HG03521 (cell line): ENCODE data around the gene HS3ST4.
"Not testable (repeated sequence)": the region's sequence is repeated elsewhere in the genome, so short reads cannot be mapped to it uniquely, and the experiment has no call there.

ENCODE experiments used
- ATAC-seq: cut with Tn5 transposase; IDR thresholded peaks from one replicate; pipeline ENCODE4 v1.9.1; 2021; ENCODE audit warnings: mild to moderate bottlenecking, moderate library complexity; ENCODE audit not compliant: unreplicated experiment

The HS3ST4 gene

DNA sequence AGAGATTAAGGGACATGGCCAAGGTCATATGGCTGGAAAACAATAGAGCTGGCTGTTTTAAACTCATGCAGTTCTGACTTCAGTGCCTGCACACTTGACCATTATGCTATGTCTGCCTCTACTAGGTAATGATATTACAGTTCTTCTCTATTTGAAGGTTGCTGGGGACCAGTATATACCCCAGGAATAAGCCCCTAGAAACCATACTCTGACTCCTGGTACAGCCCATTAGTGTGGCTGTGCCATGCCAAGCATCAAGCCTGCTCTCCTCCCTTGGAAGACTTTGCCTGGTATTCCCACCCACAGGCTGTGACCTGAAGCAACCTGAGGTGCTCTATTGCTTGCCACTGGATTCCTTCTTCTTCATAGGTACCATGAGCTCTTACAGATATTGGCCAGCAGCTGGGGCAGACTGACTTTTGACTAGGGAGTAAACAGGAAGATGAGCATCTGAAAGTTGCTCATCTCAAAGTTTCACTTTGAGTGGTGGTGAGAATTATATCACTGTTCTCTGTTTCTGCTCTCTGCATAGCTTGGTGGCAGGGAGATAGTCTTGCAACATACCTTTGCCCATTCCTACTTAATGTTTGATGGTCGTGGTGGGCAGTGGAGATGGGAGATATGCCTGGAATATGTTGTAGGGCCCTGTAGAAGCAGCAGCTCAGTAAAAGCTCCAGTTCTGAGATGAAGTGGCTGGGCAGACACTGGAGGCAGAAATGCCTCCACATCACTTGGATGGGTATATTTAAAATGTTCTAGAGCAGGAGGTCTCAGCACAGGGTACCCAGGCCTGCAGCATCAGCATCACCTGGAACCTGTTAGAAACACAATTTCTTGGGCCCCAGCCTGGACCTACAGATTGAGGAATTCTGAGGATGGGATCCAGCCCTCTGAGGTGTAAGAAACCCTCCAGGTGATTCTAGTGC, 274.7 kb downstream of the HS3ST4 start:
- peak; percentile 85 for ATAC-seq

DNA sequence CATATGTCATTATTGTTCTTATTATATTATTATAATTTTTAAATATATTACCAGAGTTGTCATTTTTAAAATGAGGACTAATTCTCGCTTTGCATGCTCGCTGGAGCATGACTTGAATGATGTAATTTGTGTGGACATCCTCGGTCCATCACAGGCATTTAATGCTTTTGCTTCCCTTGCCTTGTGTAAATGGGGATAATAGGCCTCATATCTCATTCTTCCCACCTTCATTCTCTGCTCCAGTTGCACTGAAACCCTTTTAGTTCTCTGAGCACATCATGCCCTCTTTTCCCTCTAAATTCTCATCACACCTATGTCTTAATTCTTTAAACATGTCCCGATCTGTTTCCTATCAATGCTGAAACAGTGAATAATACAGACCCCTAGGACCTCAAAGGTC, 285.4 kb downstream of the HS3ST4 start:
- ATAC-seq, result no peak

DNA sequence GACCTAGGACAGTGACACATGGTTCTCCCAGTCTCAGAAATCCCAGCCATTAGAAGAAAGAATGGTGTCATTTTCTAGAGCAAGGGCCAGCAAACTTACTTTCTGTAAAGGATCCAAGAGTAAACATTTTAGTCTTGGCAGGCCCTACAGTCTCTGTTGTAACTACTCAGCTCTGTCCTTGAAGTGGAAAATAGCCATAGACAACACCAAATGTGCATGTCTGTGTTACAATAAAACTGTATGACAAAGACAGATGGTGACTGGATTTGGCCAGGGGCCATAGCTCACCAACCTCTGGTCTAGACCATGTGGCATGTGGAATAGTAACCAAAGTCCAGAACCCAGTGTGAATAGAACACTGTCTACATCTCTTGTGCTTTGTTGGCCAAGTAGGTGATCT, 286.5 kb downstream of the HS3ST4 start:
- ATAC-seq, result no peak

DNA sequence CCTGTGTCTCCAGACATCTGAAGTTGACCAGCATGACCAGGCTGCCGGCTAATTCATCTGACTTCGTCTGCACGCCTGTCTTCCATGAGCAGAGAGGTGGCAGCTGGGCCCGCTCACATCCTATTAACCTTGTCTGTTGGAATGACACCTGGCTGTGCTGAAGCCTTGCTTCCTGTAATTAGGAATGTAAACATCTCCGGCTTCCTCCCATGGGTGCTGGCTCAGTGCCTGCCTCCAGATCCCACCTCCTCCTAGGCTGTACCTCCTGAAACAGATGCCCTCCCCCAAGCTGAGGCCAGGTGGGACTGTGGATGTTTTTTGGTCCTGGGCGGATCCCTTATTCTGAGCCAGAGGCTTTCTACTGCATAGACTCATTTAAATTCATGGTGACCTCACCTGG, 296.3 kb downstream of the HS3ST4 start:
- no peak for ATAC-seq

DNA sequence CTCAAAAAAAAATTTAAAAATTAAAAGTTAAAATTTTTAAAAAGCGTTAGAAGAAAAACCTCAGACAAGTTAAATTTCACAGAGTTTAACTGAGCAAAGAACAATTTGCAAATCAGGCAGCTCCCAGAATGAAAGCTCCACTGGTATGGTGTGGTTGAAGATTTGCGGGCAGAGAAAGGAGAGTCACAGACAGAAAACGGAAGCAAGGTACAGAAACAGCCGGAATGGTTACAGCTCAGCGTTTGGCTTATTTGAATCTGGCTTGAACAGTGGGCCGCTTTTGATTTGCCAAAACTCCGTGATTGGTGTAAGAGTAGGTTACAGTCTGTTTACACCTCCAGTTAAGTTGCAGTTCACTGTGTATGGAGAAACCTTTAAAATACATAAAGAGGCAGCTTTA, 297.1 kb downstream of the HS3ST4 start:
- no peak for ATAC-seq

DNA sequence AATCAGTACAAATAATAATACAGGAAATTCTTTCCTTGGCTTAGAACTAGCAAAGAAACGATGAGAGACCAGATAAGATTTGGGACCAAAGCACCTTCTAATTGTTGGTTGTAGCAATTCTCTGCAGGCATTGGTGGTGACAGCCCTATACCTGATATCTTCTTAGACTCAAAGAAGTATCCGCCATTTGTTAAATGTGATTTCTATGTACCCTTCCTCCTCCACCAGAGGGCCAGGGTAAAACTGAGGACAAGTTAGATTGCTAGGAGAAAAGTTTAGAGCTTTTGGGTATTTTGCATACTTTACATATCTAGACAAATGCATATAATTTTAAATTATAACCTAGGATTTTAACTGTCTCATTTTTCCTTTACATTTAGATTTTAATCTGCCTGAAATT, 304.3 kb downstream of the HS3ST4 start:
- ATAC-seq, result no peak

DNA sequence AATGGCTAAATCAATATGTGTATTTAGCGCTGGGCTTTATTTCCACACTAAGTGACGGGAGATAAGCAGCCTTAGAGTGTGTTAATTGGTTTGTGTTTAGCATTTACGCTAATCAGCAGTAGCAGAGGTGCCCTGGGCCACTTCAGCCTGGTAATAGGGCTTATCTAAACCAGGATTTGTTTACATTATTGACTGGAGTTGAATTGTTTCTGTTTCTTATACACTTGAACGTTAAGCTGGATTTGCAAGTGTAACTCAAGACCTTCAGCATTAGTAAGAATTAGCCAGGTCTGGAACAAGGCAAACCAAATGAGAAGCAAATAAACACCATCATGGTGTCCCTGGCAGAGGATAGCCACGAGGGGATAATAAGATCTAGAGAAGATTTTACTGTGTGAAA, 313.6 kb downstream of the HS3ST4 start:
- no peak for ATAC-seq

DNA sequence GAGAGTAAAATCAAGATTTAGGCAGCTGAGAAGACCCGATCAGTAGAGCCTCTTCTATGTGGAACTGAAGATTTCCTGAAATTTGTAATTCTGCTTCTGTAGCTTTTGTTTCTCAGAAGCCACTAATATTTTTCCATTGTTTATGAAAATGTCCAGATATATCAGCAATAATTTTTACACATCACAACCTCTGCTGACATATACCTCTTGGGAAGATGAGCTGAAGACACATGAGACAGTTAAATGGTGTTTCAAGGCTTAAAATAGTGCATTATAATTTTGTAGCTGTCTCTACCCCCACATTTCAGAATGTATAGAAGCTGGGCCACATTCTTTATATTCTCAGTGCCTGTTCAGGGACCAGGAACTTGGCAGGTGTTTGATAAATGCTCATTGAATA, 320.6 kb downstream of the HS3ST4 start:
- ATAC-seq, result no peak

DNA sequence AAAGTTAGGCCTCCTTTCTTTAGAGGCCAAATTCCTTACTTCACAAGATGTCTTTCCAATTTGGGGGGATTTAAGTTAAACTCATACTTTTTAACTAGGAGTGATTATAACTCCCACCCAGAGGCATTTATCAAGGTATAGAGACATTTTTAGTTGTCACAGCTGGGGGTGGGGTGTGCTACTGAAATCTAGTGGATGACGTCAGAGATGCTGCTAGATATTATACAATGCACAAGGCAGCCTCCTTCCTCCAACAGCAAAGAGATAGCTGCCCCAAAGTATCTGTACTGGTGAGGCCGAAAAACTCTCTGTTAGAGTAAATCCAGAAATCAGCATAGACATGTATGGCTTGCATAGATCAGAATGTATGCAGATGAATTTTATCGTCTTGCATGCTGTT, 324.0 kb downstream of the HS3ST4 start:
- no peak for ATAC-seq

DNA sequence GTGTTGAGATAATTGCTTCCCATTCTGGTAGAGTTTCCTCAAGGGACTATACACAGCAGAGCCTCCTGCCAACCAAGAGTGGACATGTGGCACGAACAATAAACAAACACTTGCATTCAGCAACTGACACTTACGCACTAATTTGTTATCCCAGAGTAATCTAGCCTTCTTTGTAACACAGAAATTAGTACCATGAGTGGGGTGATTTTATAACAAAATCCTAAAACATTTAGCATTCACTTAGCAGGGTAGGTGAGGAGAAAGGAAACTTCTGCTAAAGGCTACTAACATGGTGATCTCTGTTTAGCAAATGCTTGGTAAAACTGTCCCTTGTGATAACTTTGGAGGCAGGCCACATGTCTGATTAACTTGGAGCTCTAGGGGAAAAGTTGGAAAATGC, 325.2 kb downstream of the HS3ST4 start:
- ATAC-seq, result no peak

DNA sequence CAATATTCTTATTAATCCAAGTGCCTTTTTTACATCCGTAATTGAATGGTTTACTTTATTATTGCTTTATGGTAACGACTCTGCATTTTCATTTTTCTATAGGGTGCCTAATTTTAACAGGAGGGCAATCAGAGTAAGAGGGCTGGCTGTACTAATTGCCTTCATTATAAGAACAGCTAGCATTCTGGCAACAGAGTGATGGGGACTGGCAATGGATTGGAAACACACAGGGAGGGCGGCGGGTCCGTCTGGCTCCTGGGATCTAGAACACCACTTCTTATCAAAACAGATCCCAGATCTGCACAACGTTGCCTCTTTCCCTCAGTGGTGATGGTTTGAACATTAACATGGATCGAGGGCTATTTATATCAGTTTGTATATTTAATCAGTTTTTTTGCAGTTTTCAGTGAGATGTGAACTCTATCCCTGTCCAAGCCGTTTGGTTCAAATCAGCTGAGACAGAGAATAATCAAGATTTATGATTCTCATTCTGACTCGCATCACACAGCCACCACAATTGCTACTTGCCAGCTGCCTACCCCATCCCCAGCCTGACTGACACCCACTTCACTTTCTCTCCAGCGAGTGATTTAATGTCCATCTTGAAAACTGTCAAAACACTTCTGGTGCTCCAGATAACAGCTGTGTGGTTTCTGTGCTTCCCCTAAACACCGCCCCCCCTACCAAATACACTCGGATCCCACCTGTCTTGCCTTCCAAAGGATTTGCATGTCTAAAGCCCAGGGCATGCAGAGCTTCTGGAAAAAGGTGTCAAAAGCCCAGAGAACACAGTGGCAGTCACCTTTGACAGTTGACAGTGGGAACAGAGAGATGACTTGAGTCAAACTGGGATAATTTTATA, 327.9 kb downstream of the HS3ST4 start:
- ATAC-seq, result no peak

DNA sequence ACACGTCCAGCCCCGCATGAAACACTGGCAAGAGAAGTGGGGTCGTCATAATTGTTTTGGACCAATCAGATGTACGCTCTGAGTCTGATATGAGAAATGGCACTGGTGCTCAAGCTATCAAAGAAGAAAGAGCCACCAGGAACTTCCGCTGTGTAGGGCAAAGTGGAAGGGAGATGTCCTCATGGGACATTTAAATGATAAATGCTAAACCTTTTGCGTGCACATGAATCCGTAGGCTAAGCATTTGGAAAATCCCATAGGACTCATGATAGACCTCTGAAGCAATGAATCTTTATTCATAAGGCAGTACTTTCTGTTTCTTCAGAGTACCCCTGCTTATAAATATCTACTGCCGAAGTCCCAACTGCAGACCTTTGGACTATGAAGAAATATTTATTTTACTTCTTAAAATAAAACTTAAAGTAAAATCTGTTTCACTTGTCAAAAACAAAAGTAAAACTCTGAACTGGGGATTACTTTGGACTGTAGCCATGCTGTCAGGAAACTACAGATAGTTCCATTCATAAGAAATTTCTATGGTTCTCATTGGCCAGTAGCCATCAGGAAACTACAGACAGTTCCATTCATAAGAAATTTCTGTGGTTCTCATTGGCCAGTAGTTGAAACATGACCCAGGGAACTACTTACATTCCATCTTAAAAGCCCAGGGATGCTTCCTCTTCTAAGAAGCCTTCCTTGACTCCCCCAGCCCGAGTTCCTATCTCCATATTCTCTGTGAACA, 335.1 kb downstream of the HS3ST4 start:
- ATAC-seq, result no peak

DNA sequence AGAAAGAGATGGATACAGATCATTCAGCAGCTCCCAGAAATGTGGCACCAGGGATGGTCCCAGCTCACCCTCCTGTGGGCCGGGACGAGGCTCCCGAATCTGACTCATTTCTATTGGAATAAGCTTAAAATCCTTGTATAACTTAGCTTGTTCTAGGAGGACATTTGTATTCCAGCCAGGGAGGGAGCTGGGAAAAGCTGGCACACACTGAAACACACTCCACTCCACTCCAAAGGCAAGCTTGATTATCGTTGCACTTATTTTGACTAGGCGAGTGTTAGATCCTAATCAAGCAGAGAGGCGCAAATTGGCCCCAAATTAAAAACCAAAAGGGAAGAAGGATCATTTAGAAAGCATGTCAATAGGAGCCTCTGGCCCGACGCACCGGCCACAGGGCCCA, 339.5 kb downstream of the HS3ST4 start:
- no peak for ATAC-seq

DNA sequence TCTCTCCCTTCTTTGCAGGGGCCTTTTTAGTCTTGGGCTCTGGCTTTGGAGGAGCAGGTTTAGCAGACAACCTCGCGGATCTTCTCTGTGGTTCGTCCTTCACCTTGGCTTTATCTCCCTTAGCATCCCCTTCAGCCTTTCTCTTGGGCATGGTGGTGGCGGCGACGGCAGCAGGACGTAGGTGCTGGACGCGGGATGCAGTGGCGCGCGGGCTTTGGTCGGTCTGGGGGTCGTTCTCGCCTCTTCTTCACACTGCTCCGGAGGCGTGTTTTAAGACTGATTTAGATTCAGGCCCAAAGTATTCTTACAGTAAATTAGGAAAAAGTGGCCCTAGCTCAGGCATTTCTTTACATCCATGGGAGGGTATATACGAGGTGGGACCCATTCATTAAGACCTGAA, 340.9 kb downstream of the HS3ST4 start:
- ATAC-seq, result not testable (repeated sequence)

DNA sequence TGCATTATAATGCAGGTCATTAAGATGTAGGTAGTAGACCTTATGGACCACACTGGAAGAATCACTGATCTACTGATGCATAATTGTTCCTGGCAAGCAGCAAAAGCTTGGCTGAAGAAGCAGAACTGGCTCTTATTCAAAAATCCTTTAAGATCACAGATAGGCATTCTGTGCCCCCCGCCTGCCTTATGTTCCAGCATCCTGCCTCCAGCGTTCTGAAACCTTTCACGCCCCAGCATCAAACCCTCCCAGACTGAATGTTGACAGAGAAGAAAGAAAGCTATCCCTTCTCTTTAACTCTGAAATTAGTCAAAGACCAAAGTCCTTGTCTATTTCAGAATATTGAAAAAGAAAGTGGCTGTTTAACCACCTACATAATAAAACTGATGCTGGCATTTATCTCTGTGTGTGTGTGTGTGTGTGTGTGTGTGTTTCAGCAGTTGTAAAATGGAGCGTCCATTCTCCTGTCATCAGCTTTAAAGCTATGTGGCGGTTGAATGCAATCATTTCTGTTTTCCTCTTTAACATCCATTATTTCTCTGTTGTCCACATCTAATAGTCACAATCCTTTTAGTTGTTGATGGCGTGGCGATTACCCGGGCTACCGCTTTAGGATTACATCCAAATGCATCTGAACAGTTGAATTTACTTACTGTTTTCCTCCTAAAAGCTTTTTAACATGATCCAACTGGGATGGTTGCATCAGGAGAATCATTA, 350.4 kb downstream of the HS3ST4 start:
- ATAC-seq, result no peak

DNA sequence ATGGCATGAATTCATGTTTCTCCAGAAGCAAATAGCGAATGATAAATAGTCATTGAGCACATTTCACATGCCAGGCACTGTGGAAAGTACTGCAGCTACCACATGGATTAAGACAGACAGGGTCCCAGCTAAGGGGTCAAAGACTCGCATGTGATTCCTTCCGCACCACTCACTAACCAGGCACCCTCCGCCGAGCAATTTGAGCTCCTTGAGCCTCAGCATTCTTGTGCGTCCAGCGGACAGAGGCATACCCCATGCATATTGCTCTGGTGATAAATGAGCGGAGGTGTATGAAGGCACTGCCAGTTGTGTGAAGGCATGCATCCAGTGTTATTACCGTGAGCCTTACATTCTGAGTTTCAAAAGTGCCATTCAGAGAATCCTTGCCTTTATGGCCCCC, 358.7 kb downstream of the HS3ST4 start:
- ATAC-seq, result no peak

DNA sequence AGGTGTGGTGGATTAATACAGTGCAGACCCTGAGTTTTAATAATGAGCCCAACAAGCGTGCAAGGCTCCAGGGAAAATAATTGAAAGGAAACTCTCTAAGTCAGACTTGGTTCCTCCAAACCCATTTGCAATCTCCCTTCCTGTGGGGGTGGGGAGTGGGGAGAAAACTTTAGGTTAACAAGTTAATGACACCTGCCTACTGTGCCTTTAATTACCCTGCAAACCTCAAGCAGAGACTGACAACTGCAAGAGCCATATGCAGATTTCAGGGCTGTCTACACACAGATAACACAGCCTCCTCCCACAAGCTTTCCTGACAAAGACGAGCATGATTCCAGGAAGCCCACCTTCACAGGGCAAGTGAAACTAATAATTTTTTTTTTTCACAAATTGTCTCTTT, 359.3 kb downstream of the HS3ST4 start:
- ATAC-seq, result no peak

DNA sequence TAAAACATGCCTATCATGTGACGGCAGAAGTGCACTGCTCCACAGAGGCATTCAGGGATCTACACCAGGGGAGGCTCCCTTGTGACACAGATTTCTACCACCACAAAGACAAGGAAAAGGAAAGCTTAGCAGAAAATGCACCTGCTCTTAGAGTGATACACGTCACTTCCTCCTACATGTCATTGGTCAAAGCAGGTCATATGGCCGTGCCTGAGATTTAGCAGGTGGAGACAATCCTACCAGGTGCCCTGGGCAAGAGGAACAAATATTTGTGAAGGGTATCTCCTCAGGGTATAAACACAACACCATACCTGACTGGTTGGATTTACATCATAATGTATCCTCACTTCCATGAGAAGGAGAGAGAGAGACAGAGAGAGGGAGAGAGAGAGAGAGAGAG, 362.1 kb downstream of the HS3ST4 start:
- no peak for ATAC-seq

DNA sequence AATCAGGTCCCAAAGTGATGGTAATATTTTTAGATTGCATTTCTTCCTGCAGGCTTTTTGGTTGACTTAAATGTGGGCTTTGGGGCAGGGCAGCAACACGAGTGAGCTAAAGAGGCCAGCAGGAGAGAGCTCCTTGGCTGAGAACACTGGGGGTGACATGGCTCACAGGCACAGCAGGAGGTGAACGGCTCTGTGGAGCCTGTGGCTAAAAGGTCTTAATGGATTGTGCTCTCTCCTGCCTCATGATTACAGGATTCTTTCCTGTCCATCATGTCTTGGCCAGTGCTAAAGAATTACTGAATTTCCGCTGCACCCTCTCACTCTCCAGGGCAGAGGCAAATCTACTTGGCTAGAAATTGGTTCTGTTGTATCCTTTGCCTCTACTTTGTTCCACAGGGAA, 366.6 kb downstream of the HS3ST4 start:
- no peak for ATAC-seq

DNA sequence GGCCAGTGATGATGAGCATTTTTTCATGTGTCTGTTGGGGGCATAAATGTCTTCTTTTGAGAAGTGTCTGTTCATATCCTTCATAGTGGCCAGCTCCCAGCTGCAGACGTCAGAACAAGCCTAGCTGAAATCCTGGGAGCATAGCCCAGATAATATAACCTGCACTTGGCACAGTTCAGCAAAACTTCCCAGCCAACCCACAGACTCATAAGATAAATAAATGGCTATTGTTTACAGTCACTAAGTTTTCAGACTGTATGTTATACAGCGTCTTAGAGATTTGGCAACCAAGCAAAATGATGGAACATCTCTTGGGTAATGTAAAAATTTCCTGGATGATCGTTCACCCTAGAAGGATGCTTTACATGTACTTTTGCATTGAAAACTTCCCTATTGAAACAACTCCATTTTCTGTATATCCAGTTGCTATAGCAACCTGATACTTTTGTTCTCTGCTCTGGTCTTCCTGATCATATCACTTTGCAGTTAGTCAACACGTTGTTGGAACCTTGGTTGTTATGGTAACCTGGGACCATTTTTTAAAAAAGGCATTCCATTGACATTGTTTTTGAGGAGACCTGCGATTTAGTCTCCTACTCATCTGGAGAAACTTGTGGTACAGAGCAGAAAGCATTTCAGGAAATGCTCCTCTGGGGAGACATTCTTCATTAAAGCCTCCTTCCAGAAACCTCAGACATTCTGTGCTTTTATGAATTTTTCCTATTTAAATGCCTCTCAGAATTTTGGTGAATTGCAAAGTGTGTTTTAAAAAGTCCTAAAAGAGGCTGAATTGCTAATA, 378.7 kb downstream of the HS3ST4 start:
- no peak for ATAC-seq
